H1 (cell line): Measurements from ENCODE around the gene SNAP25. TPM values are rescaled to one million over a fixed set of nuclear protein-coding genes. Genes with fewer than 3 reads are reported as not detected.

Experiments
- CTCF ChIA-PET: fragments of 300-600 bp; sonication (Branson Sonifier 250); formaldehyde crosslinking; loops from one replicate; lab custom pipeline; 2021; ENCODE audit not compliant: partially characterized antibody; lab: Charles Lee
- POLR2A ChIA-PET: fragments of 300-600 bp; sonication (Branson Sonifier 250); formaldehyde crosslinking; loops from one replicate; lab custom pipeline; 2021; ENCODE audit warnings: inconsistent platforms; ENCODE audit not compliant: partially characterized antibody; lab: Charles Lee
- DNase-seq, 2 experiments: peaks; one replicate each; pipeline versions ENCODE4 v3.0.0 to v3.0.0-alpha.2; 2010 to 2022; ENCODE audit warnings: low spot score in 2 of 2, low read depth in 1 of 2, mixed read lengths in 1 of 2
- FAIRE-seq: peaks from 2 replicates; lab custom pipeline; 2011; peaks lifted over from hg19 to GRCh38; lab: Jason Lieb, UNC
- H2AFZ ChIP-seq: 2 replicates; pipeline ENCODE4 v1.8.1; 2012; ENCODE audit warnings: low read length, inconsistent platforms
- H2AK5ac ChIP-seq: 2 replicates; pipeline ENCODE4 v1.6.1; 2013; ENCODE audit warnings: low read depth, low read length
- H2BK120ac ChIP-seq: replicated peaks from 2 replicates; pipeline ENCODE3; 2013; ENCODE audit warnings: low read depth, low read length, inconsistent platforms
- H2BK12ac ChIP-seq: 2 replicates; pipeline ENCODE4 v1.6.1; 2013; ENCODE audit warnings: low read depth, low read length
- H2BK15ac ChIP-seq: 2 replicates; pipeline ENCODE4 v1.6.1; 2013; ENCODE audit warnings: low read length
- H2BK20ac ChIP-seq: 2 replicates; pipeline ENCODE4 v1.6.1; 2013; ENCODE audit warnings: low read length
- H2BK5ac ChIP-seq: 2 replicates; pipeline ENCODE4 v1.6.1; 2013; ENCODE audit warnings: low read depth, low read length
- H3K14ac ChIP-seq: 2 replicates; pipeline ENCODE4 v1.6.1; 2013; ENCODE audit warnings: inconsistent platforms; ENCODE audit not compliant: insufficient read length
- H3K18ac ChIP-seq: 2 replicates; pipeline ENCODE4 v1.6.1; 2013; ENCODE audit warnings: low read length; ENCODE audit errors: extremely low read depth
- H3K23ac ChIP-seq: 2 replicates; pipeline ENCODE4 v1.6.1; 2013; ENCODE audit warnings: inconsistent platforms; ENCODE audit not compliant: insufficient read length
- H3K23me2 ChIP-seq: 2 replicates; pipeline ENCODE4 v1.6.1; 2013; ENCODE audit warnings: low read depth, low read length
- H3K27ac ChIP-seq: 2 replicates; pipeline ENCODE4 v1.6.1; 2011; ENCODE audit warnings: low read depth, low read length, inconsistent platforms
- H3K27me3 ChIP-seq, 4 experiments: replicated peaks in 1 of 4; 1 replicate in 1 of 4; 2 replicates in 3 of 4; pipeline versions ENCODE4 v1.6.1 to v1.8.1; 2011 to 2013; ENCODE audit warnings: low read length in 3 of 4, mild to moderate bottlenecking in 3 of 4, inconsistent platforms in 2 of 4, mixed read lengths in 2 of 4, moderate library complexity in 1 of 4; ENCODE audit not compliant: control insufficient read depth in 3 of 4, insufficient read depth in 3 of 4; ENCODE audit errors: extremely low read depth in 1 of 4
- H3K36me3 ChIP-seq, 4 experiments: 2 replicates each; pipeline versions ENCODE4 v1.6.1 to v1.8.1; 2011 to 2013; ENCODE audit warnings: mild to moderate bottlenecking in 4 of 4, low read length in 3 of 4, moderate library complexity in 2 of 4, control low read depth in 1 of 4, inconsistent platforms in 1 of 4; ENCODE audit not compliant: insufficient read depth in 4 of 4, control insufficient read depth in 2 of 4
- H3K4ac ChIP-seq: replicated peaks from 2 replicates; pipeline ENCODE3; 2013; ENCODE audit warnings: low read length, low read depth, mixed read lengths, inconsistent platforms; ENCODE audit not compliant: insufficient read length
- H3K4me1 ChIP-seq, 4 experiments: replicated peaks in 1 of 4; 1 replicate in 1 of 4; 2 replicates in 3 of 4; pipeline versions ENCODE4 v1.6.1 to v1.8.1; 2011 to 2013; ENCODE audit warnings: low read length in 3 of 4, inconsistent platforms in 2 of 4, mixed read lengths in 1 of 4; ENCODE audit not compliant: insufficient read depth in 4 of 4, control insufficient read depth in 3 of 4
- H3K4me2 ChIP-seq, 2 experiments: 2 replicates each; pipeline versions ENCODE4 v1.6.1 to v1.8.1; 2011 to 2013; ENCODE audit warnings: low read depth in 2 of 2, low read length in 2 of 2, control low read depth in 1 of 2, inconsistent platforms in 1 of 2, mild to moderate bottlenecking in 1 of 2; ENCODE audit not compliant: insufficient read depth in 1 of 2
- H3K4me3 ChIP-seq, 4 experiments: fragments of 200-600, 300-600 bp in 1 of 4; sonication (generic), shearing (Covaris generic), sonication (Bioruptor Twin) in 1 of 4; 2 replicates each; pipeline versions ENCODE4 v1.5.1 to v1.8.1; 2011 to 2016; ENCODE audit warnings: low read length in 4 of 4, low read depth in 3 of 4, control low read depth in 2 of 4, inconsistent platforms in 2 of 4, mild to moderate bottlenecking in 2 of 4, mixed read lengths in 1 of 4, moderate library complexity in 1 of 4; ENCODE audit not compliant: insufficient read depth in 2 of 4; ENCODE audit errors: extremely low read depth in 1 of 4
- H3K56ac ChIP-seq: replicated peaks from 2 replicates; pipeline ENCODE3; 2013; ENCODE audit warnings: low read depth, mild to moderate bottlenecking, mixed read lengths, low read length, inconsistent platforms; ENCODE audit not compliant: insufficient read length
- H3K79me1 ChIP-seq: 2 replicates; pipeline ENCODE4 v1.6.1; 2013; ENCODE audit warnings: low read depth, low read length, control low read depth
- H3K79me2 ChIP-seq, 2 experiments: 2 replicates each; pipeline versions ENCODE4 v1.6.1 to v1.8.1; 2012 to 2013; ENCODE audit warnings: low read length in 2 of 2, mild to moderate bottlenecking in 2 of 2, inconsistent platforms in 1 of 2; ENCODE audit not compliant: insufficient read depth in 2 of 2, control insufficient read depth in 1 of 2
- H3K9ac ChIP-seq, 4 experiments: replicated peaks in 1 of 4; 1 replicate in 1 of 4; 2 replicates in 3 of 4; pipeline versions ENCODE4 v1.6.1 to v1.8.1; 2011 to 2013; ENCODE audit warnings: low read depth in 3 of 4, low read length in 3 of 4, control low read depth in 2 of 4, mild to moderate bottlenecking in 2 of 4, moderate library complexity in 2 of 4, inconsistent platforms in 1 of 4; ENCODE audit errors: extremely low read depth in 1 of 4
- H3K9me3 ChIP-seq, 2 experiments: 2 replicates each; pipeline versions ENCODE4 v1.6.1 to v1.8.1; 2012 to 2013; ENCODE audit warnings: mild to moderate bottlenecking in 2 of 2, moderate library complexity in 2 of 2, control low read depth in 1 of 2, inconsistent platforms in 1 of 2, low read depth in 1 of 2, low read length in 1 of 2, mixed read lengths in 1 of 2; ENCODE audit not compliant: insufficient read depth in 2 of 2
- H4K20me1 ChIP-seq, 2 experiments: replicated peaks in 1 of 2; 2 replicates each; pipeline versions ENCODE3 to v1.8.1; 2011 to 2013; ENCODE audit warnings: inconsistent platforms in 2 of 2, low read length in 2 of 2, mild to moderate bottlenecking in 1 of 2; ENCODE audit not compliant: insufficient read depth in 2 of 2, control insufficient read depth in 1 of 2
- H4K5ac ChIP-seq: 2 replicates; pipeline ENCODE4 v1.6.1; 2013; ENCODE audit warnings: low read length, low read depth, mixed read lengths, inconsistent platforms; ENCODE audit not compliant: insufficient read length
- H4K8ac ChIP-seq: 2 replicates; pipeline ENCODE4 v1.8.0; 2013; ENCODE audit warnings: mild to moderate bottlenecking, moderate library complexity, low read length, inconsistent platforms; ENCODE audit not compliant: insufficient read depth; ENCODE audit errors: extremely low read depth
- H4K91ac ChIP-seq: replicated peaks from 2 replicates; pipeline ENCODE3; 2013; ENCODE audit warnings: low read length, mixed read lengths, inconsistent platforms; ENCODE audit not compliant: insufficient read length
- ASH2L ChIP-seq: fragments of 200-600, 300-600 bp; sonication (generic); IDR thresholded peaks from one replicate; pipeline ENCODE4 v1.7.1; 2017; ENCODE audit warnings: low read length
- CREB1 ChIP-seq: IDR thresholded peaks from 2 replicates; pipeline ENCODE4 v1.6.1; 2012; ENCODE audit warnings: inconsistent platforms
- CTBP2 ChIP-seq: IDR thresholded peaks from 2 replicates; pipeline ENCODE4 v1.7.0; 2011; ENCODE audit warnings: borderline replicate concordance, mild to moderate bottlenecking, moderate library complexity, mixed read lengths, low read length; ENCODE audit not compliant: insufficient read depth, insufficient read length
- E2F6 ChIP-seq: IDR thresholded peaks from 2 replicates; pipeline ENCODE4 v1.6.1; 2012; ENCODE audit warnings: inconsistent platforms
- EGR1 ChIP-seq: IDR thresholded peaks from 2 replicates; pipeline ENCODE4 v1.6.1; 2011; ENCODE audit warnings: low read depth, low read length, borderline replicate concordance
- EZH2 ChIP-seq: fragments of 200-600 bp; sonication (generic); IDR thresholded peaks from 2 replicates; pipeline ENCODE4 v1.7.1; 2012; ENCODE audit warnings: low read depth, mild to moderate bottlenecking, moderate library complexity, low read length, inconsistent platforms; ENCODE audit not compliant: severe bottlenecking
- FOSL1 ChIP-seq: IDR thresholded peaks from 2 replicates; pipeline ENCODE4 v1.6.1; 2011; ENCODE audit warnings: mild to moderate bottlenecking, low read depth, low read length, moderate library complexity; ENCODE audit not compliant: insufficient read depth
- JUN ChIP-seq: IDR thresholded peaks from 2 replicates; pipeline ENCODE4 v1.6.1; 2011; ENCODE audit warnings: low read depth, mild to moderate bottlenecking, improper control_type of control experiment, low read length
- SAP30 ChIP-seq: fragments of 300-600 bp; sonication (generic); IDR thresholded peaks from 2 replicates; pipeline ENCODE4 v1.7.1; 2012; ENCODE audit warnings: low read length, moderate library complexity, mild to moderate bottlenecking, inconsistent platforms; ENCODE audit not compliant: insufficient read depth, insufficient replicate concordance
- SIRT6 ChIP-seq: IDR thresholded peaks from one replicate; pipeline ENCODE4 v1.7.1; 2012; ENCODE audit warnings: low read length, inconsistent platforms
- TCF12 ChIP-seq: IDR thresholded peaks from 2 replicates; pipeline ENCODE4 v1.6.1; 2011; ENCODE audit warnings: low read depth, mild to moderate bottlenecking, low read length
- WGBS, 2 experiments: shearing (Covaris generic) in 1 of 2; methylation state at CpG; one replicate each; pipeline versions ENCODE4 v1.1.6 to v1.1.7; 2013 to 2015; ENCODE audit warnings: low lambda C conversion rate in 2 of 2, mixed read lengths in 2 of 2, inconsistent platforms in 1 of 2, low coverage in 1 of 2, missing lambda C conversion rate in 1 of 2; ENCODE audit not compliant: insufficient replicate concordance in 2 of 2, insufficient coverage in 1 of 2, insufficient read length in 1 of 2; ENCODE audit errors: extremely low coverage in 1 of 2, missing lambda C conversion rate in 1 of 2; 5-methylcytosine and 5-hydroxymethylcytosine counted together
- polyA plus RNA-seq, 7 experiments: library from polyadenylated mRNA; depleted of rRNA in 3 of 7; stranded (reverse) in 5 of 7; unstranded in 2 of 7; fragments of >200 nt in 5 of 7; fragments of 200-250 nt in 2 of 7; gene quantifications; 1 replicate in 5 of 7; 2 replicates in 1 of 7; 4 replicates in 1 of 7; pipeline versions ENCODE4 v1.2.1 to v1.2.3, GENCODE V29; 2011 to 2013; ENCODE audit warnings: missing spikeins in 2 of 7, mixed read lengths in 2 of 7
- total RNA-seq: library from RNA; stranded (reverse); fragmentation: NEBNext Ultra II Directional; extraction: Animal tissue kit (Norgen Biotek cat#: 25700); gene quantifications from 2 replicates; pipeline ENCODE4 v1.2.1, GENCODE V29; 2021

The SNAP25 gene
- total and polyA plus RNA-seq, 2 of the 8 experiments (the other 6 are each of a cell fraction or from before 2014, with no cell fraction given) = 0.51 to 0.52 TPM

- Histone ChIP-seq H3K79me1 (no peaks in the 10 kb centered on the region), H3K9me3 (no peaks in the 10 kb centered on the region), H2BK12ac (no peak overlapping the region; the same call in 1 of the 2 replicates), H4K8ac (no peak overlapping the region), H3K14ac (no peak overlapping the region), H3K4me2 (no peak overlapping the region), H3K9ac (no peak overlapping the region), H3K23me2 (no peaks in the 10 kb centered on the region; the same call in 1 of the 2 replicates), H4K20me1 (no peaks in the 10 kb centered on the region), H4K91ac (no peak overlapping the region), H2AK5ac (no peak overlapping the region), H3K4ac (peak overlapping the region; percentile 7), H3K18ac (no peak overlapping the region), H4K5ac (no peak overlapping the region), H2BK20ac (no peak overlapping the region), H3K56ac (no peak overlapping the region), H3K27me3 (no peaks in the 10 kb centered on the region; a peak in 1 of 7 replicates), H3K36me3 (no peaks in the 10 kb centered on the region), H2BK120ac (no peak overlapping the region), H2AFZ (no peak overlapping the region), H2BK15ac (no peak overlapping the region), H3K79me2 (no peaks in the 10 kb centered on the region), H3K4me1 (peaks cover 0 to 10% (median 4%) of the 10 kb centered on the region in 4 experiments; a peak in 4 of 7 replicates), H3K4me3 (no peak overlapping the region), H3K23ac (no peak overlapping the region), H2BK5ac (no peak overlapping the region), H3K27ac (no peak overlapping the region)
- no peak for DNase-seq
- FAIRE-seq = no peak
- CTCF ChIA-PET = interaction anchor here (0.6 to 2.9 kb wide), 4 partner anchors 8 to 923 kb away, joined by 3 to 19 read pairs (median 4); no protein-coding TSS in a partner anchor
- 80% methylated on average over 1 of the region's 1 CpG; no CpG with 5 or more reads in 1 of the 2 experiments for WGBS, 2 experiments
- POLR2A ChIA-PET = no interaction called here
- TF ChIP-seq E2F6 (no peak), EZH2 (no peak), CREB1 (no peak), ASH2L (no peak), EGR1 (no peak), CTBP2 (no peak), SAP30 (no peak), TCF12 (no peak), FOSL1 (no peak), SIRT6 (no peak), JUN (no peak)
Observed at GRCh38 chr20:10356628-10357027, 138.0 kb downstream of the SNAP25 start.
